HG03575 (cell line): ENCODE measurements around the gene CDSN.
"Not testable (repeated sequence)": the region's sequence is repeated elsewhere in the genome, so short reads cannot be mapped to it uniquely, and the experiment has no call there.

Experiments
- ATAC-seq: cut with Tn5 transposase; IDR thresholded peaks from one replicate; pipeline ENCODE4 v1.9.1; 2021; ENCODE audit not compliant: unreplicated experiment, insufficient number of reproducible peaks, low FRiP score; ENCODE audit errors: extremely low read depth

The CDSN gene

DNA sequence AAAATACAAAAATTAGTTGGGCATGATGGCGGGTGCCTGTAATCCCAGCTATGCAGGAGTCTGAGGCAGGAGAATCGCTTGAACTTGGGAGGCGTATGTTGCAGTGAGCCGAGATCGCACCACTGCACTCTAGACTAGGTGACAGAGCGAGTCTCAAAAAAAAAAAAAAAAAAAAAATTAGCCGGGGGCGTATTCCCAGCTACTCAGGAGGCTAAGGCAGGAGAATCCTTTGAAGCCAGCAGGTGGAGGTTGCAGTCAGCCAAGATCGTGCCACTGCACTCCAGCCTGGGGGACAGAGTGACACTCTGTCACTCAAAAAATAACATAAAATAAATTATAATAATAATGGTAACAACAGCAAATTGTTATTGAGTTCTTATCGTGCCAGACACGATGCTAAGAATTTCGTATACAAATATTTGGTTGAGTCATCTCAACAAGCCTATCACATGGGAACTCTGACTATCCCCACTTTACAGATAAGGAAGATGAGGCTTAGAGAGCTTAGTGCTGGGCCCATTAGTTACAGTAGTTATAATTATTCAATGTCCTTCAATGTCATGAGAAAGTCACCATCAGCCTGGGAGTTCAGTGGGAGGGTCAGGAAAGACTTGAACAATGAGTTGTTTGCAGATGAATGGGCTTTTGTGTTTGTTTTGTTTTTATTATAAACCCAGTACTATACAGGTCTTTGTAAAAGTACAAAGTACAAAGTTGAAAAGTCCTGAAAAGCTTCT, 27.3 kb downstream of the CDSN start:
- no peak for ATAC-seq

GRCh38 chr6:31092238-31092637, 28.0 kb downstream of the CDSN start:
- ATAC-seq, result no peak

GRCh38 chr6:31091680-31092079, 28.6 kb downstream of the CDSN start:
- ATAC-seq, result no peak

DNA sequence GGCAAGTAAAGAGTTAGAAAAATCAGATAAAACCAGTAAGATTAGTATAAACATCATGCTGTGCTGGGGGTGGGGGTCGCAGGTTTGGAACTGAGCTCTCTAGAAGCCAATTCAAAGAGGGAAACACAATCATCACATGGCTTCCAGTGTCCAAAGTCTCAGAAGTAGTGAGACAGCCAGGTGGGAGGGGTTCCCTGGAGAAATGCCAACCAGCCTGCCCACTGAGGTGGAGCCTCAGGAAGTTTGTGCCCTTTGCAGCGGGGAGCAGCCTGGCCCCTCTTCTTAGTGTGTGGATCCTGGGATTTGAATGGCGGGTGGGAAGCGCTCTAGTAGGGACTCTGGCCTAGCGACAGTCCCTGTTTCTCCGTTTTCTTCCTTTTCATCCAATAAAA, 29.3 kb downstream of the CDSN start:
- ATAC-seq, result no peak

- ATAC-seq, result no peak
These were observed 29.8 kb downstream of the CDSN start for GRCh38 chr6:31090275-31090972.

GRCh38 chr6:31087494-31088089, 32.7 kb downstream of the CDSN start:
- no peak for ATAC-seq

GRCh38 chr6:31086788-31087440, 33.3 kb downstream of the CDSN start:
- ATAC-seq, result no peak

DNA sequence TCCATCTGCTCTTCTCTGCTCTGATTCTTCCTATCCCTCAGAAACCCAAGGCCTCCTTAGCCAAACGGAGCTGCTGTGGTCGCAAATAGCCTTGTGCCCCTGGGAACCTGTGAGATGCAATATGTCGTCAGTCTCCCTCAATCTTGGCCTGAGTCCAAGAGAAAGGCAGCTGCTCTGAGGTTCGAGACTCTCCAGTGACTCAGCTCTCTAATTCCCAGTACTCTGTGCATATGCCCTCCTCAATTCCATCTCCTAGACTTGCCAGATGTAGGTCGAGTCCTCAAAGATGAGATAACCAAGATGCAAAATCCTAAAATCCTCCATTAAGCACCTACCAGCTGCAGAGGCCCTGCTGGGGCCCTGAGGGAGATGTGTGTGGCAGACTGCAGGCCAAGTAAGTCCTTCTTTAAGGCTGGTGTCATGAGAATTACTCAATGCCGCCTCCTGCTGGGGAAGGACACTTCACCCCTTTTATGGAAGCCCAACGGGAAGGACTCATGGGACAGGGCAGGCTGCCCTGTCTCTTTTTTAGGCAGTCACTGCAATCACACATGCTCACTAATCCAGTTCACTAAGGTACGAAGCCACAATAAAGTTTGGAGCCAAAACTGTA, 36.4 kb downstream of the CDSN start:
- no peak for ATAC-seq

DNA sequence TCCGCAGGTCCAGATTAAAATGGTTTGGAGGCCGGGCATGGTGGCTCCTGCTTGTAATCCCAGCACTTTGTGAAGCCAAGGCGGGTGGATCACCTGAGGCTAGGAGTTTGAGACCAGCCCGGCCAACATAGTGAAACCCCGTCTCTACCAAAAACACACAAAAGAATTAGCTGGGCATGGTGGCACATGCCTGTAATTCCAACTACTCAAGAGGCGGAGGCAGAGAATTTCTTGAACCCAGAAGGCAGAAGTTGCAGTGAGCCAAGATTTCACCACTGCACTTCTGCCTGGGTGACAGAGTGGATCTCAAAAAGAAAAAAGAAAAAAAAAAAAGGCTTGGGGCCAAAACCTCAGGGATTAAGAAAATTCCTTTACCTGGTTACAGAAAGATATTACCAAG, 38.4 kb downstream of the CDSN start:
- ATAC-seq, result no peak

DNA sequence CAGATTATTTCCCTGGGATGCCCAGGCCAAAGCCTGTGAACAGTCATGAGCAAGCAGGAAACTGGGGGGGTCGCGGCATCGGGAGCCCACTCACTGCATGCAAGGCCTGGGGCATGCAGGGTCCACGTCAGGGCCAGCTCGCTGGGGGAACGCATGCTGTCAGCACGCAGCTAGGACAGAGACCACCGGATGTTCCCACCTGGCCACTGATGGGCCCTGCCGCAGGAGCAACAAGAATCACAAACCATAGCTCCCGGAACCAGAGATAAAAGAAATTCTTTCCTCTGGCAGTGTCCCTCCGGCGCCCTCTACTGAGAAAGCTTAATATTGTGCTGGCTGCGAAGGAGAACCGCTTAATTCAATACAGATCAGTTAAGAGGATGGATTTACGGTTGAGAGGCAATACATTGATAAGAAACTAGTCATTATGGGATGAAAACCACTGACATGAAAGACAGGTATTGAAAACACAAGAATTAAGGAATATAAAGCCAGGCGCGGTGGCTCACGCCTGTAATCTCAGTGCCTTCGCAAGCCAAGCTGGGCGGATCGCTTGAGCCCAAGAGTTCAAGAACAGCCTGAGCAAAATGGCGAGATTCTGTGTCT, 40.5 kb downstream of the CDSN start:
- ATAC-seq, result no peak

DNA sequence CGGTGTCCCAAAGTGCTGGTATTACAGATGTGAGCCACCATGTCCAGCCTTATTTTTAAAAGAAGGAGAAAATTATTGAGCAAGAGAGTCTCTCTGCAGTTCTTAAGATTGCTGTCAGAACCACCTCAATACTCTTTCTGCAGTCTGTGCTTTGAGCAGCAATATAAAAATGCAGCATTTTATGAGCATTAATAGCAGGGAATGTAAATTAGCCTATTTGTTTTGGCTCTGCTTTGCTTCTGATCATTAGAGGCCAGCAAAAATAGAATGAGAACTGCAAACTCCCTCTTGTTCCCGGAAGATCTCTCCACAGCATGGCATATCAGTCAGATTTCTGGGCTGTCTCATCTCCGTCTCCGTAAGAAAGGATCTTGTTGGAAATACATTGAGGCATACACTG, 43.6 kb downstream of the CDSN start:
- no peak for ATAC-seq

DNA sequence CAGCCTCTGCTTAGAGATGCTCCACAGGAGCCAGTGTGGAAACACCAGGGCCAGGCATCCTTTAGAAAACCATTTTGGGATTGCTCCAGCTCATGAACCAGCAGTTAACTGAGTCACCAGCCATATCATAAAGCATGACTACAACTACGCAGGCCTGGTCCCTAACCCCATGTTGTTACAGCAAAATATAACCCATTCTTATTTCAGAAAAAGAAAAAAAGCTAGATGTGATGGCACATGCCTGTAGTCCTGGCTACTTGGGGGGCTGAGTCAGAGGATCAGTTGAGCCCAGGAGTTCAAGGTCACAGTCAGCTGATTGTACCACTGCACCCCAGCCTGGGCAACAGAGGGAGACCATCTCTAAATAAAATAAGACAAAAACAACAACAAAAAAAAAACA, 44.7 kb downstream of the CDSN start:
- ATAC-seq, result no peak

DNA sequence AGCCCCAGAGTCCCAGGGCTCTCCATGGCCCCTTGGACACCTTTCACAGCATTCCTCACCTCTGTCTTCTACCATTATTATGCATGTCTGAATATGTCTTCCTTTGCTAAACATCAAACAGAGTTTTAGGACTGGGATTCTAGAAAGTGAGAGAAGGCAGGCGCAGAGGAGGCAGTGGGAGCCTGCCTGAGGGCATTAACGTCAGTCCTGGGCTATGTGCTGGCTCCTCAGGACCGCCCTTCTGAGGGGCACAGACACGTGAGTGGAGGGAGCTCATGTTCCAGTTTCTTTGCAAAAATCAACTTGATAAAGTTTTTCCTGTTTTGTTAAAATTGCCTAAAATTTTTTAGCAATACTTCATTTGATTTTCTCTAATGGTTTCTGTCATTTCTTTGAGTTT, 45.8 kb downstream of the CDSN start:
- ATAC-seq, result no peak

GRCh38 chr6:31070711-31071197, 49.5 kb downstream of the CDSN start:
- no peak for ATAC-seq

GRCh38 chr6:31068669-31069340, 51.4 kb downstream of the CDSN start:
- no peak for ATAC-seq

- not testable (repeated sequence) for ATAC-seq
These were observed 52.2 kb downstream of the CDSN start for GRCh38 chr6:31067891-31068668.

- not testable (repeated sequence) for ATAC-seq
These were observed 53.2 kb downstream of the CDSN start for GRCh38 chr6:31067028-31067427.

- ATAC-seq, result no peak
These were observed 54.7 kb downstream of the CDSN start for GRCh38 chr6:31065556-31065955.
